Upper lobe of left lung (tissue), 6 donors: ENCODE data around the gene ZBTB3. TPM values are rescaled to one million over a fixed set of nuclear protein-coding genes. Genes with fewer than 3 reads are reported as not detected.

Experiments used
- ATAC-seq, 2 donors: fragments of 200-7000 bp; cut with Tn5 transposase; one replicate each; pipeline ENCODE4 v1.9.1; 2022; ENCODE audit warnings: mild to moderate bottlenecking in 2 of 2, moderate library complexity in 2 of 2; ENCODE audit not compliant: low FRiP score in 2 of 2
- DNase-seq, 2 donors: peaks; one replicate each; pipeline ENCODE4 v3.0.0-alpha.2; 2019 to 2020
- H3K27ac ChIP-seq, 4 donors: fragments of 200-600 bp; sonication (generic); one replicate each; pipeline ENCODE4 v1.5.1; 2016 to 2019
- H3K27me3 ChIP-seq, 4 donors: fragments of 200-600 bp; sonication (generic); one replicate each; pipeline ENCODE4 v1.5.1; 2017 to 2019
- H3K36me3 ChIP-seq, 4 donors: fragments of 200-600 bp; sonication (generic); one replicate each; pipeline ENCODE4 v1.5.1; 2016 to 2019
- H3K4me1 ChIP-seq, 4 donors: fragments of 200-600 bp; sonication (generic); one replicate each; pipeline ENCODE4 v1.5.1; 2018 to 2019
- H3K4me3 ChIP-seq, 4 donors: fragments of 200-600 bp; sonication (generic); one replicate each; pipeline ENCODE4 v1.5.1; 2017 to 2019; ENCODE audit warnings: mild to moderate bottlenecking in 2 of 4, moderate library complexity in 1 of 4
- H3K9me3 ChIP-seq, 4 donors: fragments of 200-600 bp; sonication (generic); one replicate each; pipeline ENCODE4 v1.5.1; 2018 to 2019
- CTCF ChIP-seq, 6 experiments: fragments of 450-650 bp in 4 of 6; fragments of 200-600 bp in 2 of 6; sonication (generic) in 2 of 6; IDR thresholded peaks; one replicate each; pipeline ENCODE4 v1.5.1; 2016 to 2019; ENCODE audit warnings: antibody characterized with exemption in 6 of 6
- EP300 ChIP-seq, 4 donors: sonication (generic); formaldehyde crosslinking; IDR thresholded peaks; one replicate each; pipeline ENCODE4 v1.5.1; 2017; ENCODE audit warnings: antibody characterized with exemption in 4 of 4, control low read depth in 2 of 4
- POLR2A ChIP-seq, 4 donors: fragments of 450-650 bp; IDR thresholded peaks; one replicate each; pipeline ENCODE4 v1.5.1; 2016 to 2017; ENCODE audit warnings: antibody characterized with exemption in 4 of 4, mild to moderate bottlenecking in 2 of 4
- POLR2AphosphoS5 ChIP-seq, 2 donors: sonication (generic); formaldehyde crosslinking; IDR thresholded peaks; one replicate each; pipeline ENCODE4 v1.5.1; 2017; ENCODE audit warnings: antibody characterized with exemption in 2 of 2
- WGBS, 2 donors: methylation state at CpG; one replicate each; pipeline ENCODE4 v1.1.5; 2017 to 2018; 5-methylcytosine and 5-hydroxymethylcytosine counted together
- total RNA-seq, 6 donors: library from RNA; depleted of rRNA in 4 of 6; stranded (reverse); fragments of >200 nt in 4 of 6; gene quantifications; one replicate each; pipeline versions ENCODE4 v1.1.0 to v1.2.1, GENCODE V29; 2016 to 2021
- donor health status: DM: no; HTN: no; CAD: no; lungs with moderate emphysema.
- donor health status: DM: no; HTN: yes; CAD: no; lungs with severe emphysema.

ZBTB3 gene
- total RNA-seq, 6 donors from 2014 or later: 7.3 to 15.3 (median 11.7) TPM

- Histone ChIP-seq H3K36me3 (peaks cover 17 to 43% (median 24%) of the 10 kb centered on the region in 4 donors), H3K9me3 (no peaks in the 10 kb centered on the region), H3K4me1 (peaks cover 40 to 61% (median 47%) of the 10 kb centered on the region in 4 donors), H3K27ac (peak overlapping the region; percentile 86 to 95 (median 93)), H3K4me3 (peak overlapping the region; percentile 84 to 100 (median 98)), H3K27me3 (no peaks in the 10 kb centered on the region)
- 0% methylated on average over 7 to 11 of the region's 37 CpGs for WGBS, 2 donors
- peak in 1 of 2 donors; percentile 26 for ATAC-seq
- no peak for DNase-seq
- TF ChIP-seq CTCF (IDR thresholded peaks at IDR 0.05): peak in 1 of 6 experiments; percentile 5
- TF ChIP-seq POLR2AphosphoS5 (IDR thresholded peaks at IDR 0.05): no peak
- no peak for TF ChIP-seq EP300 (IDR thresholded peaks at IDR 0.05)
- no peak for TF ChIP-seq POLR2A (IDR thresholded peaks at IDR 0.05)
These were observed 27.1 kb downstream of the ZBTB3 start for GRCh38 chr11:62726915-62727164.

- Histone ChIP-seq H3K9me3 (no peaks in the 10 kb centered on the region), H3K4me1 (peaks cover 41 to 58% (median 46%) of the 10 kb centered on the region in 4 donors), H3K27me3 (no peaks in the 10 kb centered on the region), H3K4me3 (peak overlapping the region; percentile 84 to 100 (median 98)), H3K27ac (peak overlapping the region; percentile 86 to 95 (median 93)), H3K36me3 (peaks cover 22 to 43% (median 27%) of the 10 kb centered on the region in 4 donors)
- 0 to 1% methylated on average over 30 to 46 of the region's 51 CpGs for WGBS, 2 donors
- no peak for TF ChIP-seq EP300 (IDR thresholded peaks at IDR 0.05)
- no peak for TF ChIP-seq POLR2A (IDR thresholded peaks at IDR 0.05)
- TF ChIP-seq POLR2AphosphoS5 (IDR thresholded peaks at IDR 0.05): no peak
- TF ChIP-seq CTCF (IDR thresholded peaks at IDR 0.05): peak in 1 of 6 experiments; percentile 3
- ATAC-seq: no peak
- no peak for DNase-seq
These were observed 27.6 kb downstream of the ZBTB3 start for GRCh38 chr11:62726156-62726914.

GRCh38 chr11:62725646-62726045, 28.3 kb downstream of the ZBTB3 start:
- no peak for ATAC-seq
- 1% methylated on average over 7 of the region's 7 CpGs for WGBS, 2 donors
- Histone ChIP-seq H3K9me3 (no peaks in the 10 kb centered on the region), H3K27ac (peak overlapping the region; percentile 86 to 95 (median 93)), H3K27me3 (no peaks in the 10 kb centered on the region), H3K4me3 (peak overlapping the region; percentile 84 to 100 (median 98)), H3K36me3 (peaks cover 29 to 43% (median 32%) of the 10 kb centered on the region in 4 donors), H3K4me1 (peaks cover 39 to 51% (median 42%) of the 10 kb centered on the region in 4 donors)
- no peak for DNase-seq
- TF ChIP-seq POLR2A (IDR thresholded peaks at IDR 0.05): no peak
- no peak for TF ChIP-seq EP300 (IDR thresholded peaks at IDR 0.05)
- TF ChIP-seq CTCF (IDR thresholded peaks at IDR 0.05): no peak
- no peak for TF ChIP-seq POLR2AphosphoS5 (IDR thresholded peaks at IDR 0.05)

- no peak for ATAC-seq
- peak overlapping the region in 1 of 4 donors; percentile 98 for H3K4me3 ChIP-seq
- H3K9me3 ChIP-seq: no peaks in the 10 kb centered on the region
- 59 to 67% methylated on average over 8 of the region's 8 CpGs for WGBS, 2 donors
- no peaks in the 10 kb centered on the region for H3K27me3 ChIP-seq
- no peak for TF ChIP-seq POLR2AphosphoS5 (IDR thresholded peaks at IDR 0.05)
- no peak for TF ChIP-seq EP300 (IDR thresholded peaks at IDR 0.05)
- TF ChIP-seq CTCF (IDR thresholded peaks at IDR 0.05): no peak
- no peak for TF ChIP-seq POLR2A (IDR thresholded peaks at IDR 0.05)
- H3K36me3 ChIP-seq: peaks cover 44 to 57% (median 44%) of the 10 kb centered on the region in 4 donors
- H3K4me1 ChIP-seq: peaks cover 26 to 36% (median 28%) of the 10 kb centered on the region in 4 donors
- peak overlapping the region in 2 of 4 donors; percentile 15 to 95 for H3K27ac ChIP-seq
- DNase-seq: no peak
These were observed 29.8 kb downstream of the ZBTB3 start for GRCh38 chr11:62724171-62724570.
